Measurements from ENCODE around the gene DPPA3.

DPPA3 gene

GRCh38 chr12:7694556-7695236 lies 16.5 kb upstream of the DPPA3 start:
- Histone ChIP-seq H3K36me3 (ENCODE audit: control insufficient read depth, insufficient read depth, low read length) (no peaks in the 10 kb centered on the region), H3K4me1 (ENCODE audit: control insufficient read depth, insufficient read depth, low read length) (peaks cover 6% of the 10 kb centered on the region; the same call in 1 of the 2 replicates), H3K27ac (ENCODE audit: low read length) (no peak overlapping the region), H3K9me3 (ENCODE audit: control insufficient read depth, insufficient read depth, low read length) (no peaks in the 10 kb centered on the region), H3K4me3 (ENCODE audit: low read length) (no peak overlapping the region), H3K27me3 (ENCODE audit: control insufficient read depth, insufficient read depth, low read length) (no peaks in the 10 kb centered on the region)
- DNase-seq (ENCODE audit: low read depth, low spot score) = no peak
- WGBS (ENCODE audit: insufficient coverage, insufficient read length) = no CpG with 5 or more reads among the region's 3 CpGs

- DNase-seq (ENCODE audit: low read depth, low spot score) = no peak
- H3K27me3 ChIP-seq (ENCODE audit: control insufficient read depth, insufficient read depth, low read length) = no peaks in the 10 kb centered on the region
- no peak overlapping the region for H3K27ac ChIP-seq (ENCODE audit: low read length)
- peaks cover 6% of the 10 kb centered on the region; the same call in 1 of the 2 replicates for H3K4me1 ChIP-seq (ENCODE audit: control insufficient read depth, insufficient read depth, low read length)
- H3K4me3 ChIP-seq (ENCODE audit: low read length) = no peak overlapping the region
- H3K36me3 ChIP-seq (ENCODE audit: control insufficient read depth, insufficient read depth, low read length) = no peaks in the 10 kb centered on the region
- no peaks in the 10 kb centered on the region for H3K9me3 ChIP-seq (ENCODE audit: control insufficient read depth, insufficient read depth, low read length)
- WGBS (ENCODE audit: insufficient coverage, insufficient read length) = no CpG with 5 or more reads among the region's 10 CpGs
Measured at GRCh38 chr12:7695237-7695560, 16.0 kb upstream of the DPPA3 start.

GRCh38 chr12:7695566-7696197 lies 15.6 kb upstream of the DPPA3 start, which contains the start of gene GDF3:
Gene GDF3 (minus strand): TSS chr12:7695775. CDS start chr12:7695728, 47 bp downstream.
- H3K9me3 ChIP-seq (ENCODE audit: control insufficient read depth, insufficient read depth, low read length) = no peaks in the 10 kb centered on the region
- WGBS (ENCODE audit: insufficient coverage, insufficient read length) = no CpG with 5 or more reads among the region's 7 CpGs
- peaks cover 6% of the 10 kb centered on the region; the same call in 1 of the 2 replicates for H3K4me1 ChIP-seq (ENCODE audit: control insufficient read depth, insufficient read depth, low read length)
- no peaks in the 10 kb centered on the region for H3K27me3 ChIP-seq (ENCODE audit: control insufficient read depth, insufficient read depth, low read length)
- H3K4me3 ChIP-seq (ENCODE audit: low read length) = no peak within 1 kb of the TSS
- no peak within 1 kb of the TSS for H3K27ac ChIP-seq (ENCODE audit: low read length)
- H3K36me3 ChIP-seq (ENCODE audit: control insufficient read depth, insufficient read depth, low read length) = no peaks in the 10 kb centered on the region
- no peak for DNase-seq (ENCODE audit: low read depth, low spot score)

GRCh38 chr12:7705846-7706245 lies 5.4 kb upstream of the DPPA3 start:
- H3K9me3 ChIP-seq (ENCODE audit: control insufficient read depth, insufficient read depth, low read length) = no peaks in the 10 kb centered on the region
- H3K36me3 ChIP-seq (ENCODE audit: control insufficient read depth, insufficient read depth, low read length) = no peaks in the 10 kb centered on the region
- H3K27ac ChIP-seq (ENCODE audit: low read length) = no peak overlapping the region
- no peaks in the 10 kb centered on the region for H3K27me3 ChIP-seq (ENCODE audit: control insufficient read depth, insufficient read depth, low read length)
- no peaks in the 10 kb centered on the region; the same call in 1 of the 2 replicates for H3K4me1 ChIP-seq (ENCODE audit: control insufficient read depth, insufficient read depth, low read length)
- WGBS (ENCODE audit: insufficient coverage, insufficient read length) = no CpG with 5 or more reads among the region's 29 CpGs
- no peak overlapping the region for H3K4me3 ChIP-seq (ENCODE audit: low read length)
- DNase-seq (ENCODE audit: low read depth, low spot score) = no peak

GRCh38 chr12:7709969-7710675 lies 1.1 kb upstream of the DPPA3 start:
- WGBS (ENCODE audit: insufficient coverage, insufficient read length) = no CpG with 5 or more reads among the region's 8 CpGs
- Histone ChIP-seq H3K4me1 (ENCODE audit: control insufficient read depth, insufficient read depth, low read length) (no peaks in the 10 kb centered on the region), H3K36me3 (ENCODE audit: control insufficient read depth, insufficient read depth, low read length) (no peaks in the 10 kb centered on the region), H3K4me3 (ENCODE audit: low read length) (no peak overlapping the region), H3K27ac (ENCODE audit: low read length) (no peak overlapping the region), H3K27me3 (ENCODE audit: control insufficient read depth, insufficient read depth, low read length) (no peaks in the 10 kb centered on the region), H3K9me3 (ENCODE audit: control insufficient read depth, insufficient read depth, low read length) (no peaks in the 10 kb centered on the region)
- DNase-seq (ENCODE audit: low read depth, low spot score) = no peak

- Histone ChIP-seq H3K27me3 (ENCODE audit: control insufficient read depth, insufficient read depth, low read length) (no peaks in the 10 kb centered on the region), H3K9me3 (ENCODE audit: control insufficient read depth, insufficient read depth, low read length) (no peaks in the 10 kb centered on the region)
- no peak for DNase-seq (ENCODE audit: low read depth, low spot score)
Measured at GRCh38 chr12:7712841-7713442, 1.7 kb downstream of the DPPA3 start.

GRCh38 chr12:7716381-7716780 lies 5.1 kb downstream of the DPPA3 start:
- no CpG with 5 or more reads among the region's 5 CpGs for WGBS (ENCODE audit: insufficient coverage, insufficient read length)
- H3K4me3 ChIP-seq (ENCODE audit: low read length) = no peak overlapping the region

More at GRCh38 chr12:7712841-7713442, 1.7 kb downstream of the DPPA3 start:
- WGBS (ENCODE audit: insufficient coverage, insufficient read length) = no CpG with 5 or more reads among the region's 28 CpGs
- Histone ChIP-seq H3K27ac (ENCODE audit: low read length) (no peak overlapping the region), H3K4me1 (ENCODE audit: control insufficient read depth, insufficient read depth, low read length) (no peaks in the 10 kb centered on the region), H3K4me3 (ENCODE audit: low read length) (no peak overlapping the region), H3K36me3 (ENCODE audit: control insufficient read depth, insufficient read depth, low read length) (no peaks in the 10 kb centered on the region)

GRCh38 chr12:7719946-7720730 lies 8.9 kb downstream of the DPPA3 start:
- DNase-seq (ENCODE audit: low read depth, low spot score) = no peak
- Histone ChIP-seq H3K4me1 (ENCODE audit: control insufficient read depth, insufficient read depth, low read length) (no peaks in the 10 kb centered on the region), H3K27me3 (ENCODE audit: control insufficient read depth, insufficient read depth, low read length) (no peaks in the 10 kb centered on the region), H3K9me3 (ENCODE audit: control insufficient read depth, insufficient read depth, low read length) (no peaks in the 10 kb centered on the region), H3K4me3 (ENCODE audit: low read length) (no peak overlapping the region), H3K27ac (ENCODE audit: low read length) (no peak overlapping the region), H3K36me3 (ENCODE audit: control insufficient read depth, insufficient read depth, low read length) (no peaks in the 10 kb centered on the region)
- WGBS (ENCODE audit: insufficient coverage, insufficient read length) = no CpG with 5 or more reads among the region's 15 CpGs

More at GRCh38 chr12:7716381-7716780, 5.1 kb downstream of the DPPA3 start:
- no peaks in the 10 kb centered on the region for H3K9me3 ChIP-seq (ENCODE audit: control insufficient read depth, insufficient read depth, low read length)
- DNase-seq (ENCODE audit: low read depth, low spot score) = no peak
- no peak overlapping the region for H3K27ac ChIP-seq (ENCODE audit: low read length)
- no peaks in the 10 kb centered on the region for H3K36me3 ChIP-seq (ENCODE audit: control insufficient read depth, insufficient read depth, low read length)
- no peaks in the 10 kb centered on the region for H3K27me3 ChIP-seq (ENCODE audit: control insufficient read depth, insufficient read depth, low read length)
- no peaks in the 10 kb centered on the region for H3K4me1 ChIP-seq (ENCODE audit: control insufficient read depth, insufficient read depth, low read length)

- no peaks in the 10 kb centered on the region for H3K9me3 ChIP-seq (ENCODE audit: control insufficient read depth, insufficient read depth, low read length)
- no peaks in the 10 kb centered on the region for H3K36me3 ChIP-seq (ENCODE audit: control insufficient read depth, insufficient read depth, low read length)
- H3K4me1 ChIP-seq (ENCODE audit: control insufficient read depth, insufficient read depth, low read length) = no peaks in the 10 kb centered on the region
- H3K27me3 ChIP-seq (ENCODE audit: control insufficient read depth, insufficient read depth, low read length) = no peaks in the 10 kb centered on the region
- no CpG with 5 or more reads among the region's 3 CpGs for WGBS (ENCODE audit: insufficient coverage, insufficient read length)
- DNase-seq (ENCODE audit: low read depth, low spot score) = no peak
- H3K27ac ChIP-seq (ENCODE audit: low read length) = no peak overlapping the region
- no peak overlapping the region for H3K4me3 ChIP-seq (ENCODE audit: low read length)
Measured at GRCh38 chr12:7723926-7724325, 12.7 kb downstream of the DPPA3 start.

GRCh38 chr12:7729746-7730145 lies 18.5 kb downstream of the DPPA3 start:
- Histone ChIP-seq H3K27me3 (ENCODE audit: control insufficient read depth, insufficient read depth, low read length) (no peaks in the 10 kb centered on the region), H3K36me3 (ENCODE audit: control insufficient read depth, insufficient read depth, low read length) (no peaks in the 10 kb centered on the region), H3K4me1 (ENCODE audit: control insufficient read depth, insufficient read depth, low read length) (0 out of 2 replicates have a peak, but pooled peaks cover 1% of the 10 kb centered on the region), H3K9me3 (ENCODE audit: control insufficient read depth, insufficient read depth, low read length) (no peaks in the 10 kb centered on the region), H3K27ac (ENCODE audit: low read length) (no peak overlapping the region), H3K4me3 (ENCODE audit: low read length) (no peak overlapping the region)
- no CpG with 5 or more reads among the region's 4 CpGs for WGBS (ENCODE audit: insufficient coverage, insufficient read length)
- no peak for DNase-seq (ENCODE audit: low read depth, low spot score)
